ENCODE measurements around the gene KRTCAP3. TPM values are rescaled to one million over a fixed set of nuclear protein-coding genes. Genes with fewer than 3 reads are reported as not detected.
A peak's percentile ranks its signal among the peaks of the same experiment; 100 is the strongest.

KRTCAP3 gene
- total and polyA plus RNA-seq, 2 experiments from 2014 or later: 1.3 to 2.0 TPM

GRCh38 chr2:27408601-27409320, 33.4 kb upstream of the KRTCAP3 start:
- peak overlapping the region; percentile 72 for H3K4me3 ChIP-seq
- no peaks in the 10 kb centered on the region for H3K27me3 ChIP-seq
- peaks cover 13% of the 10 kb centered on the region for H3K4me1 ChIP-seq (ENCODE audit: low read depth)
- H3K36me3 ChIP-seq: no peaks in the 10 kb centered on the region
- H3K9me3 ChIP-seq (ENCODE audit: low read depth): no peaks in the 10 kb centered on the region
- peak in 1 of 2 donors; percentile 11 for DNase-seq (ENCODE audit: low read depth in 1 of 2, low spot score in 1 of 2)
- H3K27ac ChIP-seq: peak overlapping the region; percentile 84
- no peak for TF ChIP-seq CTCF (IDR thresholded peaks at IDR 0.05; ENCODE audit: low read depth, low read length)

GRCh38 chr2:27409321-27410073, 32.7 kb upstream of the KRTCAP3 start, which contains the start of gene PPM1G:
Gene PPM1G, minus strand, starts transcription at chr2:27409591. Its CDS starts 169 bp downstream, at chr2:27409422.
- peaks cover 13% of the 10 kb centered on the region for H3K4me1 ChIP-seq (ENCODE audit: low read depth)
- DNase-seq (ENCODE audit: low read depth in 1 of 2, low spot score in 1 of 2): peak; percentile 95 to 97
- H3K27me3 ChIP-seq: no peaks in the 10 kb centered on the region
- no peaks in the 10 kb centered on the region for H3K36me3 ChIP-seq
- no peak for TF ChIP-seq CTCF (IDR thresholded peaks at IDR 0.05; ENCODE audit: low read depth, low read length)
- no peaks in the 10 kb centered on the region for H3K9me3 ChIP-seq (ENCODE audit: low read depth)
- peak within 1 kb of the TSS; percentile 72 for H3K4me3 ChIP-seq
- H3K27ac ChIP-seq: peak within 1 kb of the TSS; percentile 84

- no peak overlapping the region for H3K27ac ChIP-seq
- H3K4me3 ChIP-seq: no peak overlapping the region
- H3K27me3 ChIP-seq: no peaks in the 10 kb centered on the region
- DNase-seq (ENCODE audit: low read depth in 1 of 2, low spot score in 1 of 2): no peak
- no peaks in the 10 kb centered on the region for H3K9me3 ChIP-seq (ENCODE audit: low read depth)
- no peaks in the 10 kb centered on the region for H3K36me3 ChIP-seq
- TF ChIP-seq CTCF (IDR thresholded peaks at IDR 0.05; ENCODE audit: low read depth, low read length): no peak
- peaks cover 4% of the 10 kb centered on the region for H3K4me1 ChIP-seq (ENCODE audit: low read depth)
These were observed 29.6 kb upstream of the KRTCAP3 start for GRCh38 chr2:27412419-27413152.

- Histone ChIP-seq H3K36me3 (no peaks in the 10 kb centered on the region), H3K27me3 (no peaks in the 10 kb centered on the region), H3K27ac (no peak overlapping the region), H3K9me3 (ENCODE audit: low read depth) (no peaks in the 10 kb centered on the region), H3K4me3 (no peak overlapping the region), H3K4me1 (ENCODE audit: low read depth) (no peaks in the 10 kb centered on the region)
- DNase-seq (ENCODE audit: low read depth in 1 of 2, low spot score in 1 of 2): no peak
- no peak for TF ChIP-seq CTCF (IDR thresholded peaks at IDR 0.05; ENCODE audit: low read depth, low read length)
These were observed 26.0 kb upstream of the KRTCAP3 start for GRCh38 chr2:27416151-27416550.

- Histone ChIP-seq H3K9me3 (ENCODE audit: low read depth) (no peaks in the 10 kb centered on the region), H3K27ac (no peak overlapping the region), H3K4me3 (no peak overlapping the region), H3K4me1 (ENCODE audit: low read depth) (no peaks in the 10 kb centered on the region), H3K36me3 (no peaks in the 10 kb centered on the region), H3K27me3 (no peaks in the 10 kb centered on the region)
- no peak for DNase-seq (ENCODE audit: low read depth in 1 of 2, low spot score in 1 of 2)
- no peak for TF ChIP-seq CTCF (IDR thresholded peaks at IDR 0.05; ENCODE audit: low read depth, low read length)
These were observed 21.2 kb upstream of the KRTCAP3 start for GRCh38 chr2:27420996-27421395.
